ENCODE data around the gene WNT7A. TPM values are rescaled to one million over a fixed set of nuclear protein-coding genes. Genes with fewer than 3 reads are reported as not detected.

Gene WNT7A
- total and polyA plus RNA-seq, 4 donors = 1.7 to 4.8 (median 2.0) TPM

DNA sequence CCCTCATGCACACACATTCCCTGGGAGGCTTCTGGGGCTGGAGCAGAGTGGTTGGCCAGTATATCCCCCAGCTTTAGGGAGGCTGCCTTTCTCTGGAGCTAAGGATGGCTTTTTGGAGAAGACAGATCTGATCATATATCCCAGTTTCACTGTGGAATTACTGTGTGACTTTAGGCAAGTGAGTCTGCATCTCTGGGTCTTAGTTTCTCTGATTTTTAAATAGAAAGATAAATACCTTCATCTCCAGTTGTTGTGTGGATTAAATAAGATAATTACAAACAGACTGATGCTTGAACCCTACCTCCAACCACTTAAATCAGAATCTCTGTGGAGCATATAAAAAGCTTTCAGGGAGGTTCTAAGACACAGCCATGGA lies 11.1 kb upstream of the WNT7A start:
- no peaks in the 10 kb centered on the region for H3K36me3 ChIP-seq (ENCODE audit: control insufficient read depth in 4 of 4, insufficient read depth in 4 of 4, low read length in 4 of 4)
- H3K27me3 ChIP-seq (ENCODE audit: control insufficient read depth in 3 of 3, insufficient read depth in 3 of 3, low read length in 2 of 3) = peaks cover 0 to 16% (median 0%) of the 10 kb centered on the region in 3 donors
- H3K27ac ChIP-seq (ENCODE audit: low read depth in 1 of 2, low read length in 1 of 2) = no peak overlapping the region
- ATAC-seq (ENCODE audit: insufficient read depth, low FRiP score) = no peak
- H3K9me3 ChIP-seq (ENCODE audit: control insufficient read depth in 4 of 4, insufficient read depth in 3 of 4, low read length in 3 of 4) = no peaks in the 10 kb centered on the region
- no peak overlapping the region for H3K4me3 ChIP-seq
- peaks cover 0 to 8% (median 0%) of the 10 kb centered on the region in 5 donors for H3K4me1 ChIP-seq (ENCODE audit: control insufficient read depth in 5 of 5, insufficient read depth in 5 of 5, low read length in 5 of 5)
- H3K9ac ChIP-seq (ENCODE audit: insufficient read depth in 1 of 2, low read length in 2 of 2) = no peak overlapping the region
- DNase-seq = no peak
- no peak for TF ChIP-seq CTCF (IDR thresholded peaks at IDR 0.05; ENCODE audit: control extremely low read depth, extremely low read depth)

DNA sequence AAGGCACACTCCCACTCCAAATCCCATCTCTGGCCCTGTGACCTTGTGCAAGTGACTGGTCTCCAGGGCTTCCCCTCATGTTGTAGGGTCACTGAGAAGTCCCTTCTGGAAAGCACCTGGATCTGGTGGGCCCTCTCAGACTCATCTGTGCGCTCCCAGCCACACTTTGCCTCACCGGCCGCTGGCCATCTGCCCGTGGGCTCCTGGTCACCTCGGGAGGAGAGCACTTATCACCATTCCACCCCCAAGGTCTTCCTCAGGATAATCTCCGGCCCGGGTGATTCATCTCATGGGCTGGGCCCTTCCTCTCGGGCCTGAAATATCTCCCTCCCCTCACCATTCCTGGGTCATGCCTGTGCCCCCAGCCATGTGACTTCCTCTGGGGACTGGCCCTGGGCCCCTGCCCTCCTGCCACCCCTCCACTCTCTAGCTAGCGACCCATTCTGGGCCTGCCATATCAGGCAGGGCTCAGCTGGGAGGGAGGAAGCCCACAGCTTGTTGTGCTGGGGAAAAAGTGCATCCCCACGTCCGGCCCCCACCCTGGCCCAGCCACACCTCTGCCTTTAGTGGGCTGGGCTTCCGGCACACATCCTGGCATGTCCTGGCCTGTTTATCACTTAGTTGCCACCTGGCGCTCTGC lies 10.6 kb upstream of the WNT7A start:
- no peaks in the 10 kb centered on the region for H3K9me3 ChIP-seq (ENCODE audit: control insufficient read depth in 4 of 4, insufficient read depth in 3 of 4, low read length in 3 of 4)
- no peak overlapping the region for H3K4me3 ChIP-seq
- H3K36me3 ChIP-seq (ENCODE audit: control insufficient read depth in 4 of 4, insufficient read depth in 4 of 4, low read length in 4 of 4) = no peaks in the 10 kb centered on the region
- DNase-seq (no peak), ATAC-seq (ENCODE audit: insufficient read depth, low FRiP score) (no peak)
- peaks cover 0 to 19% (median 0%) of the 10 kb centered on the region in 3 donors for H3K27me3 ChIP-seq (ENCODE audit: control insufficient read depth in 3 of 3, insufficient read depth in 3 of 3, low read length in 2 of 3)
- no peak overlapping the region for H3K9ac ChIP-seq (ENCODE audit: insufficient read depth in 1 of 2, low read length in 2 of 2)
- H3K4me1 ChIP-seq (ENCODE audit: control insufficient read depth in 5 of 5, insufficient read depth in 5 of 5, low read length in 5 of 5) = peaks cover 0 to 4% (median 0%) of the 10 kb centered on the region in 5 donors
- TF ChIP-seq CTCF (IDR thresholded peaks at IDR 0.05; ENCODE audit: control extremely low read depth, extremely low read depth) = no peak
- WGBS, 2 donors = 35 to 44% methylated on average over 13 of the region's 13 CpGs
- H3K27ac ChIP-seq (ENCODE audit: low read depth in 1 of 2, low read length in 1 of 2) = no peak overlapping the region

GRCh38 chr3:13888576-13888975 lies 8.7 kb upstream of the WNT7A start:
- no peak for TF ChIP-seq CTCF (IDR thresholded peaks at IDR 0.05; ENCODE audit: control extremely low read depth, extremely low read depth)
- WGBS, 2 donors = 80 to 85% methylated on average over 1 of the region's 1 CpG
- DNase-seq (no peak), ATAC-seq (ENCODE audit: insufficient read depth, low FRiP score) (no peak)
- Histone ChIP-seq H3K4me1 (ENCODE audit: control insufficient read depth in 5 of 5, insufficient read depth in 5 of 5, low read length in 5 of 5) (no peaks in the 10 kb centered on the region), H3K36me3 (ENCODE audit: control insufficient read depth in 4 of 4, insufficient read depth in 4 of 4, low read length in 4 of 4) (no peaks in the 10 kb centered on the region), H3K9me3 (ENCODE audit: control insufficient read depth in 4 of 4, insufficient read depth in 3 of 4, low read length in 3 of 4) (no peaks in the 10 kb centered on the region), H3K27me3 (ENCODE audit: control insufficient read depth in 3 of 3, insufficient read depth in 3 of 3, low read length in 2 of 3) (peaks cover 0 to 20% (median 3%) of the 10 kb centered on the region in 3 donors), H3K4me3 (no peak overlapping the region), H3K27ac (ENCODE audit: low read depth in 1 of 2, low read length in 1 of 2) (no peak overlapping the region), H3K9ac (ENCODE audit: insufficient read depth in 1 of 2, low read length in 2 of 2) (no peak overlapping the region)
